Stomach (tissue), 4 donors: ENCODE results near the gene PRR23E.

Source experiments
- CTCF ChIP-seq, 7 experiments: fragments of 450-650 bp in 4 of 7; fragments of 200-600 bp in 3 of 7; sonication (generic) in 3 of 7; IDR thresholded peaks; one replicate each; pipeline ENCODE4 v1.5.1; 2016 to 2019; ENCODE audit warnings: antibody characterized with exemption in 7 of 7, control low read depth in 2 of 7, mild to moderate bottlenecking in 1 of 7
- EP300 ChIP-seq: sonication (generic); formaldehyde crosslinking; IDR thresholded peaks from one replicate; pipeline ENCODE4 v1.6.1; 2017; ENCODE audit warnings: antibody characterized with exemption
- POLR2A ChIP-seq, 4 donors: fragments of 450-650 bp; IDR thresholded peaks; one replicate each; pipeline ENCODE4 v1.6.1; 2016; ENCODE audit warnings: antibody characterized with exemption in 4 of 4, control low read depth in 2 of 4, mild to moderate bottlenecking in 1 of 4, moderate library complexity in 1 of 4

GRCh38 chr3:127196002-127196401 is 3.1 kb downstream of the PRR23E start:
- TF ChIP-seq POLR2A (IDR thresholded peaks at IDR 0.05) (no peak), CTCF (IDR thresholded peaks at IDR 0.05) (no peak), EP300 (no peak)
